GM12892 (cell line): ENCODE measurements around the gene LYPLA2.

Experiments used
- POLR2A ChIP-seq: IDR thresholded peaks from 2 replicates; pipeline ENCODE4 v1.6.1; 2011; ENCODE audit warnings: low read depth, low read length, control low read depth
- POLR2AphosphoS5 ChIP-seq: IDR thresholded peaks from 2 replicates; pipeline ENCODE4 v1.6.1; 2011; ENCODE audit warnings: low read depth, low read length, control low read depth
- TAF1 ChIP-seq: IDR thresholded peaks from 2 replicates; pipeline ENCODE4 v1.6.1; 2011; ENCODE audit warnings: low read depth, mild to moderate bottlenecking, control low read depth, low read length, borderline replicate concordance

DNA sequence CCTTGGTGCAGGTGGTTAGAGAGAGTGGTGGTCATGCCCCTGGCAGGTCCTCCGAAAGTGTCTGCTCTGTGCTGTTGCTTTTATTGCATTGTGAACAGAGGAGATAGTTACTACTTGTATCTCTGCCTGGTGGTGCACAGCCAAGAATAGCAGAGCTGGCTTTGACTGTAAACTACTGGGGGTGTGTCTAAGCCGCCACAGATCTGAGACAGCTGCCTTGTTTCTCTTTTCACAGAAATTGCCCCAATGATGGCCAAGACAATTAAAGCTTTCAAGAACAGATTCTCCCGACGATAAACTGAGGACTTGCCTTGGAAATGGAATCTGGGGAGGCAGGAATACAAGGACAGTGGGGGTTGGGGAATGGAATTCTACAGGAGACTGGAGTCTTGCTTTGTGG lies 31.7 kb upstream of the LYPLA2 start:
- TF ChIP-seq POLR2AphosphoS5 (no peak), POLR2A (no peak), TAF1 (no peak)
